Stimulated activated CD8-positive, alpha-beta memory T cell treated with anti-CD3 and anti-CD28 coated beads, Interleukin-7, amount 100 ng/mL, for 1 hour (primary cell): Measurements from ENCODE around the gene RING1.

ENCODE experiments used
- DNase-seq, 2 donors: peaks; one replicate each; pipeline ENCODE4 v3.0.0-alpha.2; 2020; ENCODE audit warnings: low read depth in 2 of 2

The RING1 gene

DNA sequence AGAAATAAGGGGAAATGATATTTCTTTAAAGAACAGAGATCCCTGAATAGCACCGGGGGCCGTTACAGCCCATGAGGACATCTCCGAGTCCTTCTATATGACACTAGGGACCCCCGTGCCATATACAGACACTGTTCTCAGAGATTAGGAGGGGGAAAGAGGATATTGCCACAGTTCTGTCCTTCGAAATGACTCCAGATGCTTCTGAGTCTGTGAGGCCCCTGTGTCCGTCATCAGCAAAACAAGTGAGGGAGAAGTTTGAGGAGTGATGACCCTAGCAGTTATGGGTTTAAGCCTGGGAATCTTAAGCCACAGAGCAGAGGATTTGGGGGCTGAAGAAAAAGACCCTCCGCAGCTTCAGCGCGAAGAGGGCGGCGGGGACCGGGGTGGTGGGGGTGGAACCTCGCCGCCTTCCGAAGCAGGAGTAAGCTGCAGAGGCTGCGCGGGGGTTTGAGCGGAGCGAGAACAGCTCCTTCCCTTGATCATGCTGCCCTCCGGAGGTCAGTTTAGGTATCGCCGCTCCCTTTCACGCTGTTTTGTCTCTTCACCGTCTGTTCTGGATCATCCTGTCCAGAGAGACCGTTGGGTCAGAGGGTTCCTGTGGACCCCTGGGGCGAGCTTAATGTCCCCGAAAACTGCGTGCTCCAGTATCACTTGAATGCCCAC, 39.8 kb downstream of the RING1 start:
- DNase-seq = peak; percentile 86 to 91

- peak in 1 of 2 donors; percentile 9 for DNase-seq
Observed at GRCh38 chr6:33248643-33248931, 40.3 kb downstream of the RING1 start.

DNA sequence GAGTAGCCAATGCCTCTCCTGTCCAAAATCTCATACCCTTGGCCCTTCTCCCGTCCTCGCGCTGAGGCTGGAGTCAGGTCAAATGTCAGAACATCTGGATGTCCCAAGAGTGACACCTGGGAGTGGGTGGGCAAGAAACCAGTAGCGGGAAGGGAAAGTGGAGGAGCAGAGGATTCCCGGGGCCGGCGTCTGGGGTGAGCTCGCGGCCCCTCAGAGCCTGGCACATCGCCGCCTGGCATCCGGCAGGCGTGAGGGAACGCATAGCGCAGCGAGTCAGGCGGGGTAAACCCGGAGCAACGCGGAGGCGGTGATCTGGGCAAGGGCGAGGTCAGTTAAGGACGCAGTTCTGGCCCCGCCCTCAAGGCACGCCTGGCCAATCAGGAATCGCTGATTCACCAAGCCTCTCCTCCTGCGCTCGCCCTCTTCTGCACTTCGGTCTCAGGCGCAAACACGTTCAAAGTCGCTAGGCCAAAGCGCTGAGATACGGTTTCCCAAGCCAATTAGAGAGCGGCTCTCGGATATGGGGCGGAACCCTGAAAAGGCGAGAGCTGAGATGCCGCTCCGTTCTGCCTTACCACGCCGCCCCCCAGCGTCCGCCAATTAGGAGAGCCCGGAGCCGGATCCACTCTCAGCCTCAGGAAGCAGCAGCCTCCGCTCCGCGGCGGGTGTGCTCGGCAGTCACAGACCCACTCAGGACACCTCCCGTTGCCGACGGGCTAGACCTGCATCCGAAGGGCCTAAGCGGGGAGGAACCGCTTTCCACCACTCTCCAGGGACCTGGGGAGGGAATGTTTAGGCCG, 40.8 kb downstream of the RING1 start:
- DNase-seq = peak; percentile 85 to 90

DNA sequence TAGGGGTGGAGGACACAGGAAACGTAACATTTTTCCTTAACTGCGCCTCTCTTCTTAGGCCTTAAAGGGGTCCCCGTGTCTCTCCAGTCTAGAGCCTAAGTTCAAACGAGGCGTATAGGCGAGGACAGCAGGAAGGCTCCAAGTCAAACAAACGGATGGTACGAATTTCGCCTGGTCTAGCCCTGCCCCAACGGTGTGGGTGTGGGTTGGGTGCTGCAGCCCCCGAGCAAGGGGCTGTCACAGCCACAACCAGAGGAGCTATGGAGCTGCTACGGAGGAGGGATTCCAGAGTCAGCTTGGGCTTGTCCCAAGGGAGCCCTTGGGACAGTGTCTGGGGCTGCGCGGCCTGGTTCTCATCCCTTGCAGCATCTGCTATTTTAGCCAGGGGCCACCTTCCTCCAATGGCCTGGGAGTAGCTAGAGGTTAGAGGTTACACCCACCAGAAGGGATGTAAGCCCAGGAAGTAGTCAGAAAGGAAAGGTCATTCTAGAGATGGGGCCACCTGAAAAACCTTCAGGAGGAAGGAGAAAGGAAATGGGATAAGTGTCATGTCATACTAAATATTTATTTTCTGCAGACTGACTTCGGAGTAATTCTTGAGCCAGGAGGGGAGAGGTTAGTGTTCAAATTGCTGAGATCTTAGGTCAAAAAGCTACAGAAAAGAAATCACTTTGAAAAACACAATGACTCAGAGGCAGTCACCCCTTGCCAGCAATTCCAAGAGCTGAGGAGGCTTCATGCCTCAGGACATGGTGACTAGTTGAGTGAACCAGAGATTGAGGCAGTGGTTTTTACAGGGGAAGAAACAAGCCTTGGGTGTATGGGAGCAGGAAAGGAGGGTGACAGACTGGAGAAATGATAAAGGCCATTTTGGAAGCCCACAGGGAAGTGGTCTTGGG, 41.7 kb downstream of the RING1 start:
- no peak for DNase-seq

- DNase-seq = no peak
Observed at GRCh38 chr6:33250731-33251130, 42.4 kb downstream of the RING1 start.

- no peak for DNase-seq
Observed at GRCh38 chr6:33251395-33252012, 43.2 kb downstream of the RING1 start.

GRCh38 chr6:33252759-33253158, 44.5 kb downstream of the RING1 start:
- DNase-seq = no peak

DNA sequence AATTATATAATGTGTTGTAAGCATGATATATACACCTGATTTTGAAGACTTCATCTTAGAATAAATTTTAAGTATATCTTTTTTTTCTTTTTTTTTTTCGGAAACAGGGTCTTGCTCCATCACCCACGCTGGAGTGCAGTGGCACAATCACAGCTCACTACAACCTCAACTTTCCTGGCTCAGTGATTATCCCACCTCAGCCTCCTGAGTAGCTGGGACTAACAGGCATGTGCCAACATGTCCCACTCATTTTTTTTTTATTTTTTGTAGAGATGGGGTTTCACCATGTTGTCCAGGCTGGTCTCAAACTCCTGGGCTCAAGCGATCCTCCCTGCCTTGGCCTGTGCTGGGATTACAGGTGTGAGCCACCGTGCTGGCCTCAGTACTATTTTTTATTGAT, 46.3 kb downstream of the RING1 start:
- DNase-seq = no peak

- DNase-seq = no peak
Observed at GRCh38 chr6:33259032-33259431, 50.7 kb downstream of the RING1 start.
